SU-DHL-6 (cell line): Measurements from ENCODE around the gene SLC23A1.

Source experiments
- H2AFZ ChIP-seq: fragments of 200-600 bp; sonication (generic); 2 replicates; pipeline ENCODE4 v1.6.1; 2014; ENCODE audit warnings: low read depth, mild to moderate bottlenecking, moderate library complexity, mixed read lengths, antibody characterized with exemption, low read length; ENCODE audit not compliant: severe bottlenecking
- H3F3A ChIP-seq: fragments of 200-600 bp; shearing (Covaris generic); 2 replicates; pipeline ENCODE4 v1.6.0; 2016; ENCODE audit warnings: antibody characterized with exemption, mild to moderate bottlenecking; ENCODE audit not compliant: insufficient read depth
- H3K27ac ChIP-seq: fragments of 200-600 bp; sonication (generic); 2 replicates; pipeline ENCODE4 v1.5.1; 2016; ENCODE audit warnings: low read depth, mild to moderate bottlenecking, low read length, moderate library complexity, mixed read lengths
- H3K27me3 ChIP-seq: fragments of 200-600 bp; sonication (generic), shearing (Covaris generic); 2 replicates; pipeline ENCODE4 v1.6.0; 2014; ENCODE audit warnings: mild to moderate bottlenecking, low read length
- H3K36me3 ChIP-seq: fragments of 200-600 bp; sonication (generic); 2 replicates; pipeline ENCODE4 v1.6.1; 2014; ENCODE audit warnings: mild to moderate bottlenecking, low read length, mixed read lengths
- H3K4me2 ChIP-seq: fragments of 300-600, 200-600 bp; shearing (Covaris generic), sonication (generic); 2 replicates; pipeline ENCODE4 v1.6.0; 2014; ENCODE audit warnings: low read length, low read depth, mild to moderate bottlenecking; ENCODE audit not compliant: poor library complexity, severe bottlenecking
- H3K4me3 ChIP-seq: fragments of 200-600 bp; sonication (generic); 2 replicates; pipeline ENCODE4 v1.5.1; 2014; ENCODE audit warnings: antibody characterized with exemption, low read length, mild to moderate bottlenecking, mixed read lengths; ENCODE audit not compliant: insufficient read depth, poor library complexity, severe bottlenecking
- H3K79me2 ChIP-seq: fragments of 200-600 bp; sonication (generic); 2 replicates; pipeline ENCODE4 v1.6.1; 2014; ENCODE audit warnings: mild to moderate bottlenecking, low read length, moderate library complexity; ENCODE audit not compliant: insufficient read depth
- H3K9ac ChIP-seq: fragments of 200-600 bp; sonication (generic); 2 replicates; pipeline ENCODE4 v1.7.0; 2014; ENCODE audit warnings: mild to moderate bottlenecking, low read length
- H3K9me2 ChIP-seq: fragments of 200-600 bp; sonication (generic); replicated peaks from 2 replicates; pipeline ENCODE4 v1.6.1; 2014; ENCODE audit warnings: low read length; ENCODE audit not compliant: insufficient read depth
- H3K9me3 ChIP-seq: fragments of 200-600 bp; sonication (generic); 2 replicates; pipeline ENCODE4 v1.6.1; 2014; ENCODE audit warnings: low read length, mixed read lengths; ENCODE audit not compliant: insufficient read depth
- H4K20me1 ChIP-seq: fragments of 200-600 bp; sonication (generic); 2 replicates; pipeline ENCODE4 v1.6.1; 2014; ENCODE audit warnings: low read depth, mild to moderate bottlenecking, antibody characterized with exemption, low read length, moderate library complexity, mixed read lengths
- EZH2phosphoT487 ChIP-seq: fragments of 200-600 bp; sonication (generic), shearing (Covaris generic); conservative IDR thresholded peaks from 2 replicates; pipeline ENCODE4 v1.6.1; 2018; ENCODE audit warnings: mild to moderate bottlenecking, antibody characterized with exemption, low read length, moderate library complexity, mixed read lengths
- TF ChIP-seq, protein P1 (sequence below): fragments of 200-600 bp; sonication (generic); IDR thresholded peaks from one replicate; pipeline ENCODE4 v1.5.1; 2017; ENCODE audit warnings: antibody characterized with exemption, mild to moderate bottlenecking, low read length, moderate library complexity; ENCODE audit not compliant: insufficient read depth, poor library complexity, severe bottlenecking

The SLC23A1 gene

GRCh38 chr5:139407517-139407916 lies 24.4 kb upstream of the SLC23A1 start:
- Histone ChIP-seq H3K27ac (0 out of 2 replicates have a peak overlapping the region, but pooled peaks have one; percentile 8), H3F3A (peaks cover 6% of the 10 kb centered on the region), H3K27me3 (no peaks in the 10 kb centered on the region), H3K9me3 (no peaks in the 10 kb centered on the region), H4K20me1 (no peaks in the 10 kb centered on the region), H3K9me2 (no peaks in the 10 kb centered on the region), H3K9ac (no peak overlapping the region), H3K36me3 (no peaks in the 10 kb centered on the region), H2AFZ (peak overlapping the region; percentile 19), H3K79me2 (no peaks in the 10 kb centered on the region), H3K4me3 (no peak overlapping the region), H3K4me2 (peak overlapping the region; percentile 4)
- TF ChIP-seq, protein P1, sequence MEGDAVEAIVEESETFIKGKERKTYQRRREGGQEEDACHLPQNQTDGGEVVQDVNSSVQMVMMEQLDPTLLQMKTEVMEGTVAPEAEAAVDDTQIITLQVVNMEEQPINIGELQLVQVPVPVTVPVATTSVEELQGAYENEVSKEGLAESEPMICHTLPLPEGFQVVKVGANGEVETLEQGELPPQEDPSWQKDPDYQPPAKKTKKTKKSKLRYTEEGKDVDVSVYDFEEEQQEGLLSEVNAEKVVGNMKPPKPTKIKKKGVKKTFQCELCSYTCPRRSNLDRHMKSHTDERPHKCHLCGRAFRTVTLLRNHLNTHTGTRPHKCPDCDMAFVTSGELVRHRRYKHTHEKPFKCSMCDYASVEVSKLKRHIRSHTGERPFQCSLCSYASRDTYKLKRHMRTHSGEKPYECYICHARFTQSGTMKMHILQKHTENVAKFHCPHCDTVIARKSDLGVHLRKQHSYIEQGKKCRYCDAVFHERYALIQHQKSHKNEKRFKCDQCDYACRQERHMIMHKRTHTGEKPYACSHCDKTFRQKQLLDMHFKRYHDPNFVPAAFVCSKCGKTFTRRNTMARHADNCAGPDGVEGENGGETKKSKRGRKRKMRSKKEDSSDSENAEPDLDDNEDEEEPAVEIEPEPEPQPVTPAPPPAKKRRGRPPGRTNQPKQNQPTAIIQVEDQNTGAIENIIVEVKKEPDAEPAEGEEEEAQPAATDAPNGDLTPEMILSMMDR = no peak
- TF ChIP-seq EZH2phosphoT487 = no peak

- H3K9me3 ChIP-seq = no peaks in the 10 kb centered on the region
- H4K20me1 ChIP-seq = no peaks in the 10 kb centered on the region
- no peaks in the 10 kb centered on the region for H3K36me3 ChIP-seq
- H3F3A ChIP-seq = peaks cover 6% of the 10 kb centered on the region
- no peak overlapping the region for H3K4me2 ChIP-seq
- H3K9ac ChIP-seq = no peak overlapping the region
- H3K27me3 ChIP-seq = no peaks in the 10 kb centered on the region
- H3K9me2 ChIP-seq = no peaks in the 10 kb centered on the region
- peak overlapping the region; percentile 19 for H2AFZ ChIP-seq
- H3K4me3 ChIP-seq = no peak overlapping the region
- H3K79me2 ChIP-seq = no peaks in the 10 kb centered on the region
- H3K27ac ChIP-seq = no peak overlapping the region
- TF ChIP-seq, protein P1 = no peak
- no peak for TF ChIP-seq EZH2phosphoT487
These were observed 23.9 kb upstream of the SLC23A1 start for GRCh38 chr5:139406963-139407362.

DNA sequence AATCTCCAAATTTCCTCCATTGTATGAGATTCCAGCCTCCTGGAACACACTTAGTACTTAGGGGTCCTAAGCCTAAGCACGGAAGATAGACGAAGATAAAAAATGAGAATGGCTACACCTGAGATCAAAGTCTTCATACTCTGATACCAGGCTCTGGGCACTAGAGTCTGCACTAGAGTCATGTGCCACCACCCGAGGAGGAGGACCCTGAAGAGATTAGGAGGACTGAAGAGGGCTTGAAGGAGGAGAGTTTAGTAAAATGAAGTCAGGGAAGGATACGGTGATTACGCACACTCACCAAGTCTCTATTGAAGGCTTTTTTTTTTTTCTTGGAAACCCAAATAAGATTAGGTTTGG lies 21.4 kb upstream of the SLC23A1 start:
- Histone ChIP-seq H3K27me3 (no peaks in the 10 kb centered on the region), H2AFZ (peak overlapping the region; percentile 97), H3K4me2 (peak overlapping the region; percentile 77), H3F3A (peaks cover 6% of the 10 kb centered on the region), H3K36me3 (no peaks in the 10 kb centered on the region), H3K4me3 (peak overlapping the region; percentile 36), H3K9me3 (no peaks in the 10 kb centered on the region), H4K20me1 (no peaks in the 10 kb centered on the region), H3K9ac (peak overlapping the region; percentile 56), H3K9me2 (no peaks in the 10 kb centered on the region), H3K27ac (peak overlapping the region; percentile 87), H3K79me2 (no peaks in the 10 kb centered on the region)
- TF ChIP-seq EZH2phosphoT487 = no peak
- TF ChIP-seq, protein P1 = no peak
